Esophagus squamous epithelium (tissue), 4 donors: ENCODE measurements around the gene CCR1.

Experiments used
- CTCF ChIP-seq, 6 experiments: fragments of 450-650 bp in 4 of 6; fragments of 200-600 bp in 2 of 6; sonication (generic) in 2 of 6; IDR thresholded peaks; one replicate each; pipeline ENCODE4 v1.5.1; 2016 to 2019; ENCODE audit warnings: antibody characterized with exemption in 6 of 6, mild to moderate bottlenecking in 4 of 6, moderate library complexity in 4 of 6
- POLR2A ChIP-seq, 4 donors: fragments of 450-650 bp; IDR thresholded peaks; one replicate each; pipeline ENCODE4 v1.6.1; 2017; ENCODE audit warnings: antibody characterized with exemption in 4 of 4, mild to moderate bottlenecking in 4 of 4, moderate library complexity in 3 of 4

GRCh38 chr3:46203681-46204080 is 4.4 kb downstream of the CCR1 start:
- TF ChIP-seq CTCF (IDR thresholded peaks at IDR 0.05) (no peak), POLR2A (IDR thresholded peaks at IDR 0.05) (no peak)
